ENCODE data around the gene KIN. TPM values are rescaled to one million over a fixed set of nuclear protein-coding genes. Genes with fewer than 3 reads are reported as not detected.
A peak's percentile ranks its signal among the peaks of the same experiment; 100 is the strongest.
"Not testable (repeated sequence)": the region's sequence is repeated elsewhere in the genome, so short reads cannot be mapped to it uniquely, and the experiment has no call there.

KIN gene
- total RNA-seq, 1 donor from 2014 or later = 23.6 TPM

DNA sequence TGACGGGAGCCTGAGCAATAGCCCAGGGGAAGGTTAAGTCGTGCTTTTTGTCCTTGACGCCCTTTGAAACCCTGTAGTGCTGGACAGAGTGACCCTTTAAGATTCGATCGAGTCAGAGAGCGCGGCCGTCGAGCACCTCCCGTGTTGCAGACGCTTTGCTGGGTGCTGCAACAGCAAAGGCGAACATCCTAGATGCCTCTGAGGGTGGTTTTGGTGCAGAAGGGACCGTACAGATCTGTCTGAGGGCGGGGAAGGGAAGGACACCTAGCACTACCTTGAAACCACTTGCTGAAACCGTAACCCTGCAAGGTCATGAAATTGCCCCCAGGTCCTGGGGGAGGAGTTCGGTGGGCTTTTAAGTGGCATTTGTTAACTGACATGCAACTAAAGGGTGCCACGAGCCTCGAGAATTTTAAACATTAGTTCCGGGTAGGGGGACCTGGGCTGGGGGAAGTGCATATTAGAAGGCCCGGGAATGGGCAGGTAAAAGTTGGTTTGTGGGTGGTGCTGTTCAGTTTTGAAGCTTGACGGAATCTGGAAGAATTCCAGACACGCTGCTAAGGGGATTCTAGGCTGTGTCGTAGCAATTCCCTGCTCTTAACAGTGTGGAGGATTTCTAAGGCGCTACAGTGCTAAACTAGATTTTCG is 970 bp upstream of the KIN start:
- peak overlapping the region; percentile 85 for H3K4me2 ChIP-seq
- Mint-ChIP-seq H3K36me3 (peaks cover 11% of the 10 kb centered on the region), H3K4me3 (no peak overlapping the region), H3K27ac (peak overlapping the region; percentile 92), H3K4me1 (peaks cover 20% of the 10 kb centered on the region), H3K9me3 (no peaks in the 10 kb centered on the region), H3K27me3 (ENCODE audit: insufficient read depth, low read depth) (no peaks in the 10 kb centered on the region)
- TF ChIP-seq EZH2 (IDR thresholded peaks at IDR 0.05) = no peak
- TF ChIP-seq EZH2phosphoT487 (IDR thresholded peaks at IDR 0.05) = no peak
- TF ChIP-seq, protein P1, sequence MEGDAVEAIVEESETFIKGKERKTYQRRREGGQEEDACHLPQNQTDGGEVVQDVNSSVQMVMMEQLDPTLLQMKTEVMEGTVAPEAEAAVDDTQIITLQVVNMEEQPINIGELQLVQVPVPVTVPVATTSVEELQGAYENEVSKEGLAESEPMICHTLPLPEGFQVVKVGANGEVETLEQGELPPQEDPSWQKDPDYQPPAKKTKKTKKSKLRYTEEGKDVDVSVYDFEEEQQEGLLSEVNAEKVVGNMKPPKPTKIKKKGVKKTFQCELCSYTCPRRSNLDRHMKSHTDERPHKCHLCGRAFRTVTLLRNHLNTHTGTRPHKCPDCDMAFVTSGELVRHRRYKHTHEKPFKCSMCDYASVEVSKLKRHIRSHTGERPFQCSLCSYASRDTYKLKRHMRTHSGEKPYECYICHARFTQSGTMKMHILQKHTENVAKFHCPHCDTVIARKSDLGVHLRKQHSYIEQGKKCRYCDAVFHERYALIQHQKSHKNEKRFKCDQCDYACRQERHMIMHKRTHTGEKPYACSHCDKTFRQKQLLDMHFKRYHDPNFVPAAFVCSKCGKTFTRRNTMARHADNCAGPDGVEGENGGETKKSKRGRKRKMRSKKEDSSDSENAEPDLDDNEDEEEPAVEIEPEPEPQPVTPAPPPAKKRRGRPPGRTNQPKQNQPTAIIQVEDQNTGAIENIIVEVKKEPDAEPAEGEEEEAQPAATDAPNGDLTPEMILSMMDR (IDR thresholded peaks at IDR 0.05) = no peak
- H3F3A ChIP-seq (ENCODE audit: low read depth) = no peaks in the 10 kb centered on the region
- peak; percentile 52 for DNase-seq (ENCODE audit: low spot score)
- H4K20me1 ChIP-seq (ENCODE audit: low read depth) = peaks cover 82% of the 10 kb centered on the region
- H3K9ac ChIP-seq = peak overlapping the region; percentile 94
- peak overlapping the region; percentile 54 for H2AFZ ChIP-seq (replicated peaks)
- H3K27me3 ChIP-seq = no peaks in the 10 kb centered on the region
- H3K4me3 ChIP-seq = peak overlapping the region; percentile 86
- H3K79me2 ChIP-seq (ENCODE audit: low read depth) = peaks cover 99% of the 10 kb centered on the region
- no peaks in the 10 kb centered on the region for H3K9me3 ChIP-seq (ENCODE audit: low read depth)
- no peak overlapping the region for H3K27ac ChIP-seq
- H3K4me1 ChIP-seq = peaks cover 17% of the 10 kb centered on the region
- H3K36me3 ChIP-seq = no peaks in the 10 kb centered on the region

DNA sequence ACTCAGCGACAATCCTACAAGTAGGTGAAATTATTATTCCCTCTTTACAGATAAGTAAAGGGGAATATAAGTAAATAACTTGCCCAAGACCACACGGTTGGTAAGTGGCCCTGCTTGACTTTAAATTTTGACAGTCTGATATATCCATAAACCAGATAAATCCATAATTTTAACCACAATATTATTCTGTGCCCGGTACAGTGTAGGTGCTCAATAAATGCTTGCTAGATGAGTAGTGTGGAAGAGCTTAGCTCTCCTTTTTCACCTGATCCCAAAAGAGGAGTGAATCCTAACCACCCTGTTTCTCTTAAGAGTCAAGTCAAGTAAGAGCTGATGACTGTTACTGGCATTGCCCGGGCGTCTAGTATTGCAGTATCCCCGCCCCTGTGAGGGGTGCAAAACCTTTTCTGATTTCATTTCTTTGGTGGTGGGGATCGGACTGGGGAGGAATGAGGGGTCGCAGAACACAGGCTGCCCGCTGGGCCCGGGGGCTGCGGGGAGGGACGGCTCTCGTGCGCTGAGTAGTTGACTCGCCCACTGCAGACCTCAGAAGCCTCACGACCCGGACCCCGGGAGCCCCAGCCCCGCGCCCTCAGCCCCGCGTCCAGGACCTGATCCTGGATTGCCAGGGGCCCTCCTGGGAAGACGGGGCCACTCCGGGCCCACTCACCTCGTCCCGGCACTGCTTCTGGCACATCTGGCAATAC is 490 bp downstream of the KIN start:
- Histone ChIP-seq H3K27ac (no peak overlapping the region), H3K4me1 (peaks cover 17% of the 10 kb centered on the region), H3K9ac (peak overlapping the region; percentile 81), H3K27me3 (no peaks in the 10 kb centered on the region), H3K4me3 (peak overlapping the region; percentile 86), H2AFZ (replicated peaks) (peak overlapping the region; percentile 85), H3K36me3 (peaks cover 7% of the 10 kb centered on the region), H3K4me2 (peak overlapping the region; percentile 82), H3K9me3 (ENCODE audit: low read depth) (no peaks in the 10 kb centered on the region), H3F3A (ENCODE audit: low read depth) (no peaks in the 10 kb centered on the region), H4K20me1 (ENCODE audit: low read depth) (peaks cover 72% of the 10 kb centered on the region), H3K79me2 (ENCODE audit: low read depth) (peaks cover 99% of the 10 kb centered on the region)
- Mint-ChIP-seq H3K4me3 (no peak overlapping the region), H3K36me3 (peaks cover 12% of the 10 kb centered on the region), H3K4me1 (peaks cover 20% of the 10 kb centered on the region), H3K27ac (no peak overlapping the region), H3K27me3 (ENCODE audit: insufficient read depth, low read depth) (no peaks in the 10 kb centered on the region), H3K9me3 (no peaks in the 10 kb centered on the region)
- DNase-seq (ENCODE audit: low spot score) = no peak
- TF ChIP-seq EZH2 (IDR thresholded peaks at IDR 0.05) (no peak), EZH2phosphoT487 (IDR thresholded peaks at IDR 0.05) (no peak)
- TF ChIP-seq, protein P1 (IDR thresholded peaks at IDR 0.05) = no peak

DNA sequence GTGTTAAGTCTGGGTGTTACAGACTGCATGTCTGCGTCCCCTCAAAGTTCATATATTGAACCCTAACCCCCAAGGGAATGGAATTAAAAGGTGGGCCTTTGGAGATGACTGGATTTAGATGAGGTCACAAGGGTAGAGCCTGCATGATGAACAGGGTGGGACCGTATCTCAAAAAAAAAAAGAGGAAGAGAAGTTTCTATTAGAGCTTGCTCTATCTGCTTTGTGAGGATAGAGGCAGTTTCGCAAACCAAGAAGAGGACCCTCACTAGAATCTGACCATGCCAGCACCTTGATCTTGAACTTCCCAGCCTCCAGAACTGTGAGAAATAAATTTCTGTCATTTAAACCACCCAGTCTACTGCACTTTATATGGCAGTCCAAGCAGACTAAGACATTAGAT is 1.4 kb downstream of the KIN start:
- Mint-ChIP-seq H3K27me3 (ENCODE audit: insufficient read depth, low read depth) (no peaks in the 10 kb centered on the region), H3K4me3 (no peak overlapping the region), H3K9me3 (no peaks in the 10 kb centered on the region), H3K27ac (no peak overlapping the region), H3K36me3 (peaks cover 12% of the 10 kb centered on the region), H3K4me1 (peaks cover 20% of the 10 kb centered on the region)
- Histone ChIP-seq H3K9me3 (ENCODE audit: low read depth) (no peaks in the 10 kb centered on the region), H3K36me3 (peaks cover 7% of the 10 kb centered on the region), H4K20me1 (ENCODE audit: low read depth) (peaks cover 65% of the 10 kb centered on the region), H3K27me3 (no peaks in the 10 kb centered on the region), H3K9ac (peak overlapping the region; percentile 81), H3K27ac (no peak overlapping the region), H3K4me3 (peak overlapping the region; percentile 86), H3K4me1 (peaks cover 17% of the 10 kb centered on the region), H2AFZ (replicated peaks) (no peak overlapping the region), H3F3A (ENCODE audit: low read depth) (no peaks in the 10 kb centered on the region), H3K79me2 (ENCODE audit: low read depth) (peaks cover 97% of the 10 kb centered on the region), H3K4me2 (peak overlapping the region; percentile 82)
- no peak for TF ChIP-seq EZH2 (IDR thresholded peaks at IDR 0.05)
- no peak for TF ChIP-seq EZH2phosphoT487 (IDR thresholded peaks at IDR 0.05)
- TF ChIP-seq, protein P1 (IDR thresholded peaks at IDR 0.05) = no peak
- no peak for DNase-seq (ENCODE audit: low spot score)

- DNase-seq (ENCODE audit: low spot score); H3K4me1 Mint-ChIP-seq; H3K27ac Mint-ChIP-seq; H3K4me3 Mint-ChIP-seq; H3K9me3 Mint-ChIP-seq; H2AFZ ChIP-seq (replicated peaks); H3K27ac ChIP-seq; H3K27me3 Mint-ChIP-seq (ENCODE audit: insufficient read depth, low read depth); H3K9ac ChIP-seq; H3K27me3 ChIP-seq; H3K4me1 ChIP-seq; H3F3A ChIP-seq (ENCODE audit: low read depth); H3K4me2 ChIP-seq; H3K4me3 ChIP-seq; H3K9me3 ChIP-seq (ENCODE audit: low read depth): not testable (repeated sequence)
- peaks cover 16% of the 10 kb centered on the region for H3K36me3 Mint-ChIP-seq
- peaks cover 31% of the 10 kb centered on the region for H4K20me1 ChIP-seq (ENCODE audit: low read depth)
- peaks cover 63% of the 10 kb centered on the region for H3K79me2 ChIP-seq (ENCODE audit: low read depth)
- H3K36me3 ChIP-seq = peaks cover 13% of the 10 kb centered on the region
Observed at GRCh38 chr10:7782194-7782593, 5.6 kb downstream of the KIN start.
